DMS53 treated with DMSO at 0.1 percent for 48 hours (cell line): Measurements from ENCODE around the gene UEVLD.
"Not testable (repeated sequence)": the region's sequence is repeated elsewhere in the genome, so short reads cannot be mapped to it uniquely, and the experiment has no call there.

ENCODE experiments used
- DNase-seq: peaks from one replicate; lab custom pipeline; 2025; ENCODE audit not compliant: unreplicated experiment; lab: John Stamatoyannopoulos, UW

The UEVLD gene

DNA sequence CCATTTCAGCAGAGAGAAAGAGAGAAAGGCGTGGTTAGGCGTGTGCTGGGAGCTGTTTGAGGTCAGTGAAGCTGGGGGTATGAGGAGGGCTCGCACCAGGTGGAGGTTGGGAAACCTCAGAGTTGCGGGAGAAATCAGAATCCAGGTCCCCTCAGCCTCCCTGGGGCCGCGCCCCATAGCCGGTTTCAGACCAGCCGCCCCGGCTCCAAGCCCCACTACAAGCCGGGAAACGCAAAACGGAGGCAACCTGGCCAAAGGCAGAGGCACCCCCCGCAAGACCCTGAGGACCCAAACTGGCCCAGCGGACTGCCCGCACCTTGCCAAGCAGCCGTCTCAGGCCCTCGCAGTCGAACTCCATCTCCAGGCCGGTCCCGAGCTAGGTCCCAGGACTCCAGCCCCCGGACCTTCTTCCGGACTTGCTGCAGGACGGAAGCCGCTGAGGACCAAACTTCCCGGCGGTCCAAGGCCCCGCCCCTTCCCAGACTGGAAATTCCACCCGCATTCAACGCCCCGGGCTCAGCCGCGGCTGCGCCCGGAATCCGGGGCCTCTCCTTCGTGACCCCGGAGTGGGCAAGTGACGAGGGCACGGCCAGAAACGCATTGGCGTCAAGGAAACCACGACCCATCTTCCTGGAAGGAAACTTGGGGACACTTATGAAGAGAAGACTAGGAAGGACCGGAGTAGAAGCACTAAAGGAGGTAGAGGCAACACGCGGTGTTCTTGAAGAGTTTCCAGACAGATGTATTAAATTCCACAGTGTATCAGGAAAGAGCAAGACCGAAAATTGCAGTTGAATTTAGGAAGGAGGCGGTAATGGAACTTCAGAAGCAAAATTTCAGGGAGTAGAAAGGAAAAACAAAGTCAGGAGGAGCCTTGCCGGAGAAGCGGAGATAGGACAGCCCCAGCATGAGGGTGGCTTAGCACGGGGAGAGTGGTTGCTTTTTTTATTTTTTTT is at the start of gene UEVLD:
Gene UEVLD (minus strand): TSS at position 438 of the 956 bp plus-strand sequence. CDS start 80 bp downstream, at position 358.
- DNase-seq = peak; percentile 78

DNA sequence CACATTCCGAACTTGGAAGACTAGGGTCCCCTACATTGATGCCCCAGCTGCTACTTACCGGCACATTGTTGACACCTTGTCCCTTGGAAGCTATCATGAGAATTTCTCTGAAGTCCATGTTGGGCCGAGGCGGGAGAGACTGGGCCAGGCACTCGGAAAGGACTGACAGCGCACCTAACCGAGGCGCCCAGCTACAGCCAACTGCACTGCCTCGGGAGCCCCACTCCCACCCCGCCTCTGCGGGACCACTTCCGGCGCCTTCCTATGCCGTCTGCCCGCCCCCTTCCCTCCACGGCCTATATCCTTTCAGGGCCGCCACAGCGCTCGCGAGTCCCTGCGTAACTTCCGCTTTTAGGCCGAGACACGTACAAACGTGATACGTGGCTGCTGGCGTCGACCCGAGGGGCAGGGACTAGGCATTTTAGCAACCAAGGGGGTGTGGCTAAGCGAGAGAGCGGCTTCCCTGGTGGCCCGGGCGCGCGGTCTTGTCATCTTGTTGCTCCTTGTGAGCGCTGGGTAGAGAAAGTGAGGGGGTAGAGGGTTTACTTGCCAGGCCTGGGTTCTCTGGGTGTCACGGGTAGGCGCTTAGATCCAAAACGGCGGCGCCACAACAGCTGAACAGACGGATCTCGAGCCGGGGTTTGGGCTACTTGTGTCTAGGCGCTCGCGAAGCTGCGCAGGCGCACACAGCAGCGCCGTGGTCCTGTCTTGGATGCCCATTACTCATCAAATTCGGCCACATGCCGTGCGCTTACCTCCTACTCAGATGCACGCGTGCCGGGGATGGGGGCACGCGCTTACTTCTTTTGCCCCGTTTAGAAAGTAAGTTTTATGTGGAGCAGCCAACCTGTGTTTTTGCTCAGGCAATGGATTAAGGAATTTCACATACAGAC is 45.9 kb upstream of the UEVLD start, which contains the start of gene SPTY2D1:
Gene SPTY2D1 (minus strand): TSS at position 203 of the 893 bp plus-strand sequence. CDS start 85 bp downstream, at position 118.
- DNase-seq = peak; percentile 98

DNA sequence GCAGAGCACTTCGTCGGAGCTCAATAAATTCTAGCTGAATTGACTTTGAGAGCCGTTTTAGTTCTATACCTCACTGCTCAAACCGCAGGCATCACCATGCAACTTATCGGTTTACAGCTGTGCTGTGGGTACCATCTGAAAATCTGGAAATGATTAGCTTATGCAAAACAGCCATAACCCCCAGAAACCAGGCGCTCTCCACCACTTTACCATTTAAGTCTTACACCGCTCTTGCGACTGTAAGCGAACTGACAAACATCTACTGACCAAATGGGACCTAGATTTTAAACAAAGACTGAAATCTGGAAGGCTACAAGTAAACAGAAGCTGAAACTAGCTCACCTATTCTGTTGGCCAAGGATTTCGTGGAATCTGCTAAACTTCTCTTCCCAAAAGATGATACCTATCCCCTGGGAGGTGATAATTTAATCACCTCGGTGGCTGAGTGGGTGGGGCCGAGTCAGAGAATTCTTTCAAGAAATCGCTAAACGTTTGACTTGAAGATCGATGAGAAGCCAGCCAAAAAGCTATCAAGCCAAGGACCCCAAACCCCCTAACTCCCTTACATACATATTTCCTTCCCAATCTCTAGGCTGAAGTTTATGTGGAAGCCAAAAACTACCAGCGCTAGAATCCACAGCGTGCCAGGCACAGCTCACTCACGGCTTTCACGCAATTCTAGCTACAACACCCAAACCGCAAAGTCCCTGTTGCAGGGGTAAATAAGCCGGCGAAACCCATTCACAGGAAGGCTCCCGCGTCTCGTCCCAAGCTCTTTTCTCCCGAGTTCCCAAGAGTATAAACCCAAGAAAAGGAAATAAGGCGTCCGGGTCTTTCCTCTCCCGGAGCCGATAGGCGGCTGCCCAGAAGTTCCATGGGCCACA is 45.0 kb upstream of the UEVLD start:
- no peak for DNase-seq

DNA sequence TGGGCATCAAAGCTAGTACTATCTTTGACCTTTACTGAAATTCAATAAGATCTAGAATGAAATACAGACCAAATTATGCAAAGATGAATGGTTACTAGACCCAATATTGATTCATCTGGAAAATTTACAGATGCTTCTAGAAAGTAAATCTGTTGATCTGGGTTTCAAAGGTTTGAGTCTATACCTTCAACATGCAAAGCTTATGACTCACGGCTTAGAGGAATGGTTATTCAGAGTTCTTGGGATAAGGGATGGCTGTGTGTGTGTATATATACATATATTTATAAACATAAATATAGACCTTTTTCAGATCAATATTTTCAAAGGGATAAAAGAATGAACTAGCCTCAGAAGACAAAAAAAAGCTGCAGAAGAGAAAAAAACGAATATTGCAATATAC is 44.3 kb upstream of the UEVLD start:
- DNase-seq = no peak

DNA sequence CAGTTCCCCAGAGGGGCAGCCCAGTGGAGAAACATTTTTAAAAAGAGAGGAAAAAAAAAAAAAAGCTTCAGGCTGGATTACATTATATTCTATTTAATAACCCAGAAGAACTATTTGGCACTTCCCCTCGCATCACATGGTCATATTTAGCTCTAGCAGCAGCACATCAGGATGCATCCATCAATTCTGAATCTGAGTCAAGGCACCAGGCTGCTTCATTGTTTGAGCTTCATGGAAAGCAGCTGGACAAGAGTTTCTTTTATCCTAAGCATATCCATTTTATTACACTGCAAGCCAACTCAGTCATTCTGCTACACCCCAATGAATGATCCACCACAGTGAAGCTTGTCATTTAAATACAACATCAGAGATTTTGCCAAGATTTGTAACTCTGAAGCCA is 35.6 kb upstream of the UEVLD start:
- no peak for DNase-seq

DNA sequence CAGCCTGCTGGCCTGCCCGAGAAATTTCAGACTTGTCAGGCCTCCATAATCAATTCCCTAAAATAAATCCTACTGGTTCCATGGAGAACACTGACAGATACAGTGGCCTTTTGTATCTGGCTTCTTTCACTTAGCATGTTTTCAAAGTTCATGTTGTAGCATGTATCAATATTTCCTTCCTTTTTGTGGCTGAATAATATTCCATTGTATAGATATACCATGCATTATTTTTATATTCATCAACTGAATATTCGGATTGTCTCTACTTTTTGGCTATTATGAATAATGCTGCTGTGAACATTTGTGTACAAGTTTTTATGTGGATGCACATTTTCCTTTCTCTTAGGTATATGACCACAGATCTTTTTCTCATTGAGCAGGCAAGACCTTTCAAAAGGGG is 35.2 kb upstream of the UEVLD start:
- no peak for DNase-seq

DNA sequence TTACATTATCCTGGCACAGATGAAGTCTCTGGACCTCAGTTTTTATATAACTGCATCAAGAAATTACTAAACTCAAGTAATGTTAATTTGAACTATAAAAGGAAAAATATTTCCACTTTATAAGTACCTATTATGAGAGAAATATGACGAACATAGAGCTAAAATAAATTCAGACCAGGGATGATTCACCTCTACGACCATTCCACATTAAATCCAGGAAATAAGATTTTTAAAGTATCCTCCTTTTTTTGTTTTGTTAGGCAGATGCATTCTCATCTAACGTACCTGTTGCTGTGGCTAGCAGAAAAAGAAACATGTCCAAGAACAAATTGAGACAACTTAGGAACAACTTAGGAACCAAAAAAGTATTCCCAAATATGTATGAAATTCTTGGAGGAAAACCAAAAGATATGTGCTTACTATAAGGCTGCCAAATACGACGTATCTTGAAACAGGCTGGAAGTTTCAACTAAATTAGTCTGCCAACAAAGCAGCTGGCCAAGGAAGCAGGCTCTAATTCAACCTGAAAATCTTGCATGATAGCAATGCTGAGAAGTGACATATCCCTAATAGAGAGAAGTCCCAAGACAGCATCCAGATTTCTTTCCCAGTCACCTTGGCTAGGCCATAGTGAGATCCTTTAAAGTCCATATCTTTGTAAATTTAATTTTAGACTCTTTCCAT is 29.9 kb upstream of the UEVLD start:
- DNase-seq = no peak

DNA sequence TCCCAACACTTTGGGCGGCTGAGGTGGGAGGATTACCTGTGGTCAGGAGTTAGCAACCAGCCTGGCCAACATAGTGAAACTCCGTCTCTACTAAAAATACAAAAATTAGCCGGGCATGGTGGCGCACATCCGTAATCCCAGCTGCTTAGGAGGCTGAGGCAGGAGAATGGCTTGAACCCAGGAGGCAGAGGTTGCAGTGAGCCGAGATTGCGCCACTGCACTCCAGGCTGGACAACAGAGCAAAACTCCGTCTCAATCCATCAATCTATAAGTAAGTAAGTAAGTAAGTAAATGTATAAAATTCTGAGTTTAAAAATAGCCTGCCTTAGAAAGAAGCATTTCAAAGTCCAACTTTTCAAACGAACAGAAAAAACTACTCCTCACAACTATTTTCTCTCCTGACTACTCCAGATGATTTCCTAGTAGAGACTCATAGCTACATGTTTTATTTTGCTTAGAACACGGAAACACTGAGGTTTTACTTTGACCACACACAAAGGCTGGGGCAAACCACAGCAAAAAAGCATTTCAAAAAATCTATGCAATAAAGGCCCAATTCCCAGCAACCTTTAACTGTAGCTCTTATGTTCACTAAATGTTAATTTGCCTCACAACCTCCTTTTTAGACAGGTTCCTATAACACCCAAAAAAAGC is 29.3 kb upstream of the UEVLD start:
- no peak for DNase-seq

DNA sequence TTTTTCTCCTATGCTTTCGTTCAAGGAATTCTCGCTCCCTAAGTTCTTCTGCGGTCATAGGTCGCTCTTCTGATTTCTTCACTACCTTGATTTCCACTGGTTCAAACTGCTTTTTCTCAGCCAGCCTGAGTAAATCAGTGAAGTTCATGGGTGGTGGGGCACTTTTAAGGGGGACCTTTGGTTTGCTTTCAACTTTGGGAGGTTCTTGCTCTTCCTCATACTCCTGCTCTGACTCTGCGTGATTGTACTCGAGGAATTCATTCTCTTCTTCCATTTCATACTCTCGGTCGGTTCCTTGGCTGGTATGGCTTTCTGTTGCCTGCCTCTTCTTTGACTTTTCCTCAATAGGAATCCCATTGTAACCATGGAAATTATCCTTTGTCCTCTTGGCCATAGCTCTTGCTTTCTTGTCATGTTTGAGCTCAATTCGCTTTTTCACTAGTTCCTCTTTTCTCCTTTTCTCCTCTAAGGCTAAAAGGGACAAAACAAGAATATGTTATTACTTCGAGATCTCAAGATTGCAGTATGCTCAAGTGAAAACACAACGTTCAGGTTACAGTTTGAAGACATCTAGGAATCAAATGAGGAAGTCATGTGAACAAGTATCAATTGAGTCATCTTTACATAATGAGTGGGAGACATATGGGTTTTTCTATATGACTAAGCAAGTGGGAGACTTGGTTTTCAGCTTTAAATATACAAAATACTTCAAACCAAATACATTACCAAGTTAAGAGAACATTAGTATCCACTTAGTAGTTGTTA is 27.3 kb upstream of the UEVLD start:
- DNase-seq = no peak

DNA sequence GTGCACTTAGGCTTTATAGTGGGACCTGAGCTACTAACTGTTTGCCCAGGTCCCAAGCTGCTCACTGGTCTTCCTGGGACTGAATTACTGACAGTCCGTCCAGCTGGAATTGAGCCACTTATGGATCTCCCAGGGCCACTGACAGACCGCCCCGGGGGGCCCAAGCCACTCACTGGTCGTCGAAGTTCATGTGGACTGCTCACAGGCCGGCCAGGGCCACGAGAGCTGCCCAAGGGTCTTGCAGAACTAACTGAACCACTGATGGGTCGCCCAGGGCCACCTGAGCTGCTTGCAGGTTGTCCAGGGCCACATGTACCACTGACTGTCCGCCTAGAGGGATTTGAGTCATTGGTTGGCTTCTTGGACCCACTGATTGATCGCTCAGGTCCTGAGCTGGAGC is 26.1 kb upstream of the UEVLD start:
- DNase-seq = no peak

DNA sequence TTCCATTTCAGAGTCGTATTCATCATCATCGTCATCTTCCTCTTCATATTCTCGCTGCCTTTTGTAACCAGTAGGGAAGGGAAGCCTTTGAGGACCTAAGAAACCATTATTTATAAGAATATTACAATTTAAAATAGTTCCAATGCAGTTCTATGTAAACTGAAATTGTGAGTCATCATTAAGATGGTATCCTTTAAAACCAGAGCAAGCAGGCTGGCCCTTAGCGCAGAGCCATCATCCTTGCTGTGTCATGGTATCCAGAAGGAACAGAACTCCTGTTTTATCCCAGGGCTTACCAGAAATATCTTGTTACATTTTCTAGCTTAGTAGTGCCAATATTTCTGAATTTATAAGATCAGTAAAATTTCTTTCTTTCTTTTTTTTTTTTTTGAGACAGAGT is 23.9 kb upstream of the UEVLD start:
- no peak for DNase-seq

DNA sequence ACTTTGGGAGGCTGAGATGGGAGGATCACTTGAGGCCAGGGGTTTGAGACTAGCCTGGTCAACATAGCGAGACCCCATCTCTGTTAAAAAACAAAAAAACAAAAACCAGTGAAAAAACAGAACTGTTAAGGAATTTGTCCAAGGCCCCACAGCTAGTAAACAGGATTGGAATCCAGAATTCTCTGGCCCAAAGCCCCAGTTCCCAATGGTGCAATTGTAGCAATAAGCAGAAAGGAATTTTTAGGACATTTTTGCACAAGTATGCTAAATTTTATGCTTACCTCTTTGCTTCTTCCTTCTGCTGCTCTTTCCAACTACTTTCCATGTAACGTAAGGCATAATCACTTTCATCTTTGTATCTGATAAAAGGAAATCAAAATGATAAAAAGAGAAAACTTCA is 22.7 kb upstream of the UEVLD start:
- no peak for DNase-seq

DNA sequence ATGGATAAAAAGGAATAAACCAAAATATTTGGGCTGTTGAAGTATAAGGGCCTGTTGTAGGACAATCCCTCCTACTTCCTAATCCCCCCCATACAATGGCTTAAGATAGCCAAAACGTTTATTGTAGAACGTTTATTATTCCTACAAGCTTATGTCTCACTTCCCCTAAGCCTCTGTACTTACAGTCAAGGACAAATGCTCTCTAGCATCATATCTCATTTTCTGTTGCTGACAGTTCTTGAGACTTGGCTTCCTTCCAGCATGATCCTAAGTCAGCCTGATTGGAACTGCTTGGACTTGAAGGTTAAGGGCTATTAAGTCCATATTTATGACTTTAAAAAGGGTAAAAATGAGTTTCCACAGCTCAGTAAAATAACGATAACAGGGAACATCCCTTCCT is 19.8 kb upstream of the UEVLD start:
- DNase-seq = no peak

DNA sequence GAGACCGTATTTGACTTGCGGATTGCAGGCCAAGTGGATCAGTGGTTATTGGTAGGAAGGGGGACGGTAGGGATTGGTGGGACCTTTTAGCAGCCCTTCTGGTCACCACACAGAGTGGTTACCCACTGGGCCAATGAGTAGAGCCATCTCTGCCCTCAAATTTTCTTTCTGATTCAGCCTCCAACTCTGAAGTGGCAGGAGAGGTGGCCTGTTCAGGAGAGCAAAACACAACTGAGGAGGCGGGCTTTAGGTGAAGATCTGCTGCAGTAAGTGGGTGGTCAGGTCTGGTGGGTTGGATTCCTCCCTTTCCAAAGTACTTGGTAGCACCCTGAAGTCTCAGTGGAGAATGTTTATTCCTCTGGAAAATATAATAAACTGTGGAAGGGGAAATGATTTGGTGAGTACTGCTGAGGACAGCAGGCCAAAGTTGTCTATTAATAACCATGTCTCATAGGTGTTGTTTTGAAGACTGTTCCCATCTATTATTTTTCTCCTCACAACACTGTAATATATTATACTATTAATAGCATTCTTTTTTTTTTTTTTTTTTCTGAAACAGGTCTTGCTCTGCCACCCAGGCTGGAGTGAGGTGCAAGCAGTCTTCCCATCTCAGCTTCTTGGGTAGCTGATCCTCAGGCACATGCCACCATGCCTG is 12.5 kb upstream of the UEVLD start:
- no peak for DNase-seq

DNA sequence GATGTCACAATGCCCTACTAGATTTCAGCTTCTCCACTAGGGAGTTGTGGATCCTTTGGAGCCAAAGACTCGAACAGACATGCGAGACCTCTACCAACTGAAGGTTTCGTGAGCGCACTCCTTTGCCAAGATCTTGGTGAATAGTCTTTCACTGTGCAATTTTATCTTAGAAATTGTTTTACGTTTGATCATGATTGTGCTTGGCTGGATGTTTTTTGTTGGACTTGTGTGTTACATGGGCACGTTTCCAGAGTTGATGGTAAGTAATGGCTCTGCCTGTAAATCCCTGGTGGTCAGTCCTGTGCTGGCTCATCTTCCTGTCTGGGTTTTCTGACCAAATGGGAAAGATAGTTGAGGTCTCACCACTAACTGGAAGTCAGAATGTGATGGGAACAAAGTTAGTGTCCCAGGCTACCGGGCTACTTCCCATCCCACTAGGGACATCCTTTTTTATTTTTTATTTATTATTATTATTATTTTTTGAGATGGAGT is 11.3 kb upstream of the UEVLD start, which contains the start of gene MISFA:
Gene MISFA (plus strand): TSS at position 51 of the 492 bp plus-strand sequence. CDS start 140 bp downstream, at position 191.
- no peak for DNase-seq

DNA sequence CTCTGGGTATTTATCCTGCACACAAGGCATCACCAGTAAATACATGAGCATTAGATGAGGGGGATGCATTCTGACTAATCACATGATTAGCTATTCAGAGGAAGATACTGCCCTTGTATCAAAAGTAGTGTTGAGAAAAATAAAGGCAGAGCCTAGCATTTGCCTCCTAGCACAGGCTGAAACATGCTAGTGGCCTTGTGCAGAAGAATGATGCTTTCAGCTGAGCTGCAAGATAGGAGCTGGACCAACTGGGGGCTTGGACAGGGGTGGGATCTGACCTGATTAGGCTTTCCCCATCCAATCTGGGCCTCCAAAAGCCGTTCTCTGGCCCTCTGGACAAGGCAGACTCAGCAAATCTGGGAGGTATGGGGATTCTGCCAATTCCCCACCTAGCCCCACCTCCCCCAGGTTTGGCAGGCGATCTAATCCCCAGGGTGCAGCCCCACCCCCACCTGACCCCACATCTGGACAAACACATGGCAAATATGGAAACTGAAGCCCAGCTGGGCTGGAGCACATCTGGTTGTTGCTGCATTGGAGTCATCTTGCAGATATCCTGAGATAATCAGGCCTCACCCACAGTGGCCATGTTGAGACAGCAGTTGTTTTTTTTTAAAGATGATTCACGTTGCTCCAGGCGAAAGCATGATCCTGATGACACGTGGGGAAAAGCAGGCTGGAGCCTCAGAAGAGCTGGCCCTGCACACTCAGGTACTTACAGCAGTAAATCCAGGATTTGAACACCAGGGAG is 6.6 kb upstream of the UEVLD start:
- no peak for DNase-seq

DNA sequence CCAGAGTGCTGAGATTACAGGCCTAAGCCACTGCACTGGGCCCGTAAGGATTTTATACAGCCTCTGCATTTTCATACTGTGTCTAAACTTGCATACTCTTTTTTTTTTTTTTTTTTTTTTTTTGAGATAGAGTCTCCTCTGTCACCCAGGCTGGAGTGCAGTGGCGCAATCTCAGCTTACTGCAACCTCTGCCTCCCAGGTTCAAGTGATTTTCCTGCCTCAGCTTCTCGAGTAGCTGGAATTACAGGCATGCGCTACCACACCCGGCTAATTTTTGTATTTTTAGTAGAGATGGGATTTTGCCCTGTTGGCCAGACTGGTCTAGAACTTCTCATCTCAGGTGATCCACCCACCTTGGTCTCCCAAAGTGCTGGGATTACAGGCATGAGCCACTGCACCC is 5.6 kb upstream of the UEVLD start:
- not testable (repeated sequence) for DNase-seq
